GM21423 (cell line): ENCODE results near the gene OSM.
"Not testable (repeated sequence)": the region's sequence is repeated elsewhere in the genome, so short reads cannot be mapped to it uniquely, and the experiment has no call there.

ENCODE experiments used
- ATAC-seq: cut with Tn5 transposase; IDR thresholded peaks from one replicate; pipeline ENCODE4 v1.9.1; 2021; ENCODE audit warnings: mild to moderate bottlenecking, moderate library complexity; ENCODE audit not compliant: unreplicated experiment

The OSM gene

GRCh38 chr22:30245985-30246813, 20.5 kb downstream of the OSM start, which contains the start of gene LIF:
Gene LIF (minus strand): TSS chr22:30246759. CDS start chr22:30246695, 64 bp downstream.
- no peak for ATAC-seq

- no peak for ATAC-seq
These were observed 21.3 kb downstream of the OSM start for GRCh38 chr22:30245181-30245984.

GRCh38 chr22:30244641-30245040, 22.0 kb downstream of the OSM start:
- no peak for ATAC-seq

DNA sequence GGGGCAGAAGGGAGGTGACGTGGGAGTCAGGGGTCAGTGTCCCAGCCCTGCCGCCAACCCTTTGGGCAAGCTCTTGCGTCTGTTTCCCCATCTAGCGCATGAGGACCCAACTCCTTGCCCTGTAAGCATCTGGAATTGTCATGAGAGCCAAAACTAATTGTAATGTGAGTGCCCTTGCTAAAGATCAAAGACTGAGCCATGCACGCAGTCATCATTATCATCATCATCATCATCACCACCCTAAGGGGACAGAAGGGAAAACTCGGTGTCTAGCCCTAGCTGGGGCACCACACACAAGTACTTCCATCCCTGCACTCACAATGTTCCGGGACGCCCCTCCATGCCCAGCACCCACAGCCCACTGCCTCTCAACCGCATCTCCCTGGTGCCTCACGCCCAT, 22.6 kb downstream of the OSM start:
- ATAC-seq, result no peak

GRCh38 chr22:30243661-30244060, 23.0 kb downstream of the OSM start:
- no peak for ATAC-seq

- no peak for ATAC-seq
These were observed 24.9 kb downstream of the OSM start for GRCh38 chr22:30241576-30242371.

DNA sequence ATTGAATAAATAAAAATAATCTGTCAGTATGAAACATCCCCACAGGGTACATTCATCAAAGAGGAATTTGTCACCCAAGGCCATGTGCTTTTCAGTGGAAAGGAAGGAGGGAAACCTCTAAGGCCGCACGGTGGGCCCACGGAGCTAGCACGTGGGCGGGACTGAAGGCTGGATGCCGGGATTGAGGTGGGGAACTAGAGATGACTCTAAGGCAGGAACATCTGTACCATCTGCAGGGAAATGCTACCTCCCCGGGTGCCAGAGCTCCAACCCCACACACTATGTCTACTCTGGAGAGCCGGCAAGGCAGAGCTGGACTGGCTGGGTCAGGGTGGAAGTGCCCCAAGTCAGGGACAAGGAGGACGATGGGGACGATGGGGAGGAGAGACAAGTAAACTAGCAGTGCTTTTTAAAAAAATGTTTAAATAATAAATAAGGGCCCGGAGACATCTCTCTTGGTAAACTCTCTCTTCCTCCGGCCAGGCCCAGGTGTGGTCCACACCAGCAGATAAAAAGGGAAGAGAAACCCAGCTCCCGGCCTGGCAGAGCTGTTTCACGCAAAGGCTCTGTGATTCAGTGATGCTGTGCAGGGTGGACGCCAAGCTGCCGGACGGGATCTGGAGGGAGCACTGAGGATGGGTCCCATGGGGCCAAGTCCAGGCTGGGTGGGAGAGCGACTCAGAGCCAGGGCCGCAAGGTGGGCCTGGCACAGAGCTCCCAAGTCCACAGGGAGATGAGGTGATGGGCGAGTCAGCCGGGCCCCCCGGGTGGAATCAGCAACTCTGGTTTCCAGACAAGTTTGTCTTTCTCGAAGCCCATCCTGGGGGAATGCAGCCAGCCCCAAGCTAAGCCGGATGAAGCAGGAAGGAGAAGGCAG, 25.9 kb downstream of the OSM start:
- ATAC-seq, result no peak

GRCh38 chr22:30239488-30240405, 26.9 kb downstream of the OSM start:
- ATAC-seq, result no peak

DNA sequence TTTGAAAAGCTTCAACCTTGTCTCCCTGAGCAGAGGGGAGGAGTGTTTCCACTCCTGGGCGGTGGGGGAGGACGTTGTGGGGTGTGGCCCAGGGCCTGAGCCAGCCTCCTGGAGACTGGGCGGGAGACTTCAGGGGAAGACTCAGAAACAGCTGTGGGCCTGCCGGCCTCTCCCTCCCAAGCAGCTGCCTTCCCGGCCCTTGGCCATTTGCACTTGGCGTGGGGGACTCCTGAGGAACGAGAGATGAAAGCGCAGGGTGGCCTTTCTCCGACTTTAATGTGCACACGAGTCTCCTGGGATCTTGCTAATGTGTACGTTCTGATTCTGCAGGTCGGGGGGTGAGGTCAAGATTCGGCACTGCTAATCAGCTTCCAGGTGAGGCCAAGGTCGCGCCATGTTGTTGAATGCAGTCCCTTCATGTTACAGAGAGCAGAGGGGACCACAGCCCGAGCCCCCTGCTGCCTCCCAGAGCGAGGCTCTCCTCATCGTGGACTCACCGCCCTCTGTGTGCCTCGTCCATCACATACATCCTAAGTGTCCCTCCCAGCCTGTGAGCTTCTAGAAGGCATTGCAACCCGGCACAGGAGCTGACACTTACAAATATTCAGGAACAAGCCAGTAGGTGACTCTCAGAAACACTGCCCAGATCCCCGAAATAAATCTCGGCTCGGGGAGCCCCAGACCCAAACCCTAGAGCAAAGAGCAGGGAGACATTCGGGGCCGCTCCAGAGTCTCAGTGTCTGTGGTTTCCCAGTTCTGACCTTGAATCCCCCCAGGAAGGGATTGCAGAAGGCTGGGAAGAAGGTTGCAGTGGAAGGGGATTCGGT, 27.8 kb downstream of the OSM start:
- no peak for ATAC-seq

DNA sequence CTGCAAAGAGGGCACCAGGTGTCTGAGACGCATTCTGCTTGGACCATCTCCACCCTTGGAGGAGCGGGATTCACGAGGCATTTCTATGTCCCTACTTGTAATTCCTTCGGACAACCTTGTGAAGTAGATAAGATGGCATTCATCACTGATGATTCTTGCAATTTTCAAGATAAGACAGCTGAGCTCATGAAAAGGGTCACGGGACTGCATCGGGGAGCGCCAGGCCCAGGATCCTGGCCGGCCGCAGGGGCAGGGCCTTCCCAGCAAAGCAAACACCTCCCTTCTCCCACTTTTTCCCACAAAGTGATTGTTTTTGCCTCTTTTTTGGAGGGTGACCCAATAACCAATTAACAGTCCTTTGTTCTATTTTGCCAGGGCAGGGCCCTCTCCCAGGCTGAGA, 28.5 kb downstream of the OSM start:
- no peak for ATAC-seq

DNA sequence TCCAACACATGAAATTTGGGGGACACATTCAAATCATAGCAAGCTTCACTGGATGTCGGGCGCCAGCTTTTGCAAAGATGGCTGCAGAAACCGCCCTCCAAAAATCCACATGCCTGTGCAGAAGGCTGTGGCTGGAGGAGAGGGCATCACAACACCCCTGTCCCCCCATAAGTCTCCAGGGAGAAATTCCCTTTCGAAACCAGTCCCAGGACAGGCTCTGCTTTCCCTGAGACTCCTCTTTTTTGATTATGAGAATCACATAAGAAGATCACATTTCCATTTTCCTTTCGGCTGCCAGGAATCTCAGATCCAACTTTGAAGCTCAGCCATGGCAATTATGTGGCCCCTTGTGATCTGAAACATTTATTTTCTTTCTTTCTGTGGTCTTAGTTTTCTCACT, 29.8 kb downstream of the OSM start:
- ATAC-seq, result no peak

DNA sequence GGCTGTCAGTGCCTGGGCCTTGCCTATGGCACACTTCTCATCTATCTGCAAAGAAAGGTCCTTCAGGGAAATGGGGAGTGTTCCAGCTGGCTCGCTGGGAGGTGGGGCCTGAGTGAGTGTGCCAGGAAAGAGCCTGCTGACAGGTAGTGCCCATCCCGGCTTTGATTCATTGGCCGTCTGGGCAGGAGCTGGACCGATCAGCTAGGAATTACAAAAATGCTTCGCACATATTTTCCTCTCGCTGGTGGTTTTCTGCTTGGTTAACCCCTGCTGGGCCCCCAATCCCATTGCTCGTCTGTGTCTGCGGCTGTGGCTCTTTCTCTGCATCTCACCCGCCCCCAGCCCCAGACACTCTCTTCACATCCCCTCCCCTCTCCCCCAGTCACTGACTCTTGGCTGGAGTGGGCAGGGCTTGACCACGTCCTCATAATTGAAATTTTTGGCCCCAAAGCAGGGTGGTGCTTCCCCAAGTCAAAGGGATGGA, 30.9 kb downstream of the OSM start:
- ATAC-seq, result no peak

GRCh38 chr22:30234786-30235470, 31.7 kb downstream of the OSM start:
- ATAC-seq, result no peak

GRCh38 chr22:30234325-30234724, 32.3 kb downstream of the OSM start:
- ATAC-seq, result not testable (repeated sequence)

DNA sequence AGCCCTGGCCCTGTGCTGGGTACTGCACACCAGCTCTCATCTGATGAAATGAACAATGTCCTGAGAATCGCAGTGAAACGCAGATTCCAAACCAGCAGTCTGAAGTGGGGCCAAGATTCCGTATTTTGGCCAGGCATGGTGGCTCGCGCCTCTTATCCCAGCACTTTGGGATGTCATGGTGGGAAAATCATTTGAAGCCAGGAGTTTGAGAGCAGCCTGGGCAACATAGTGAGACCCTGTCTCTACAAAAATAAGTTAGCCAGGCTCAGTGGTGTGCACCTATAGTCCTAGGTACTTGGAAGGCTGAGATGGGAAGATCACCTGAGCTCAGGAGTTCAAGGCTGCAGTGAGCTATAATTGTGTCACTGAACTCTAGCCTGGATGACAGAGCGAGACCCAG, 33.1 kb downstream of the OSM start:
- ATAC-seq, result no peak

- ATAC-seq, result no peak
These were observed 33.9 kb downstream of the OSM start for GRCh38 chr22:30232716-30233218.

GRCh38 chr22:30230787-30231461, 35.7 kb downstream of the OSM start:
- ATAC-seq, result no peak
